Transverse colon (tissue), 3 donors: ENCODE measurements around the gene MGAT5B.

Experiments
- POLR2A ChIP-seq: fragments of 450-650 bp; IDR thresholded peaks from one replicate; pipeline ENCODE4 v1.6.1; 2016; ENCODE audit warnings: antibody characterized with exemption, mild to moderate bottlenecking, moderate library complexity
- TF ChIP-seq, protein P1 (sequence below), 5 experiments: fragments of 200-600 bp in 3 of 5; fragments of 450-650 bp in 2 of 5; sonication (generic) in 3 of 5; IDR thresholded peaks; 1 replicate in 2 of 5; 2 replicates in 3 of 5; pipeline ENCODE4 v1.5.1; 2016 to 2017; ENCODE audit warnings: antibody characterized with exemption in 5 of 5, inconsistent platforms in 3 of 5, mild to moderate bottlenecking in 2 of 5, moderate library complexity in 1 of 5

DNA sequence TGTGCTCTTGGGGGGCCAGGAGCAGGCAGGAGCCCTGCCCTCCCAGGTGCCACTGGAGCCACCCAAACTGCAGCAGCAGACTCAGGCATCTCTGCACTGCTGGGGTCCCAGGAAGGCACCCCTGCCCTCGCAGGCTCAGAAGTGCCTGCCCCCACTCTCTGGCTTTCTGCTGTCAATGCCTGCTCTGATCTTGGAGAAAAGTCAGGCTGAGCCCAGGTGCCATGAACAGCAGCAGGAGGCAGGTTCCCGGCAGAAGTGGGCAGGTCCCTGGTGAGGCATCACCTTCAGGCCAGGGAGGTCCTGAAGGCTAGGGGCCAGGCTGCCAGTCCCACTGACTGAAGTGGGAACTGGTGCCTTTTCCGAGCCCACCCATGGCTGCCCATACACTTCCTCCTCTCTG lies 106.5 kb downstream of the MGAT5B start:
- TF ChIP-seq POLR2A, result no peak
- TF ChIP-seq, protein P1, sequence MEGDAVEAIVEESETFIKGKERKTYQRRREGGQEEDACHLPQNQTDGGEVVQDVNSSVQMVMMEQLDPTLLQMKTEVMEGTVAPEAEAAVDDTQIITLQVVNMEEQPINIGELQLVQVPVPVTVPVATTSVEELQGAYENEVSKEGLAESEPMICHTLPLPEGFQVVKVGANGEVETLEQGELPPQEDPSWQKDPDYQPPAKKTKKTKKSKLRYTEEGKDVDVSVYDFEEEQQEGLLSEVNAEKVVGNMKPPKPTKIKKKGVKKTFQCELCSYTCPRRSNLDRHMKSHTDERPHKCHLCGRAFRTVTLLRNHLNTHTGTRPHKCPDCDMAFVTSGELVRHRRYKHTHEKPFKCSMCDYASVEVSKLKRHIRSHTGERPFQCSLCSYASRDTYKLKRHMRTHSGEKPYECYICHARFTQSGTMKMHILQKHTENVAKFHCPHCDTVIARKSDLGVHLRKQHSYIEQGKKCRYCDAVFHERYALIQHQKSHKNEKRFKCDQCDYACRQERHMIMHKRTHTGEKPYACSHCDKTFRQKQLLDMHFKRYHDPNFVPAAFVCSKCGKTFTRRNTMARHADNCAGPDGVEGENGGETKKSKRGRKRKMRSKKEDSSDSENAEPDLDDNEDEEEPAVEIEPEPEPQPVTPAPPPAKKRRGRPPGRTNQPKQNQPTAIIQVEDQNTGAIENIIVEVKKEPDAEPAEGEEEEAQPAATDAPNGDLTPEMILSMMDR (IDR thresholded peaks at IDR 0.05), result no peak
